ENCODE measurements around the gene CUX1. TPM values are rescaled to one million over a fixed set of nuclear protein-coding genes. Genes with fewer than 3 reads are reported as not detected.

Gene CUX1
- total and polyA plus RNA-seq, 2 of the 13 experiments (the other 11 are each of a cell fraction or from before 2014, with no cell fraction given): 13.7 to 14.9 TPM

DNA sequence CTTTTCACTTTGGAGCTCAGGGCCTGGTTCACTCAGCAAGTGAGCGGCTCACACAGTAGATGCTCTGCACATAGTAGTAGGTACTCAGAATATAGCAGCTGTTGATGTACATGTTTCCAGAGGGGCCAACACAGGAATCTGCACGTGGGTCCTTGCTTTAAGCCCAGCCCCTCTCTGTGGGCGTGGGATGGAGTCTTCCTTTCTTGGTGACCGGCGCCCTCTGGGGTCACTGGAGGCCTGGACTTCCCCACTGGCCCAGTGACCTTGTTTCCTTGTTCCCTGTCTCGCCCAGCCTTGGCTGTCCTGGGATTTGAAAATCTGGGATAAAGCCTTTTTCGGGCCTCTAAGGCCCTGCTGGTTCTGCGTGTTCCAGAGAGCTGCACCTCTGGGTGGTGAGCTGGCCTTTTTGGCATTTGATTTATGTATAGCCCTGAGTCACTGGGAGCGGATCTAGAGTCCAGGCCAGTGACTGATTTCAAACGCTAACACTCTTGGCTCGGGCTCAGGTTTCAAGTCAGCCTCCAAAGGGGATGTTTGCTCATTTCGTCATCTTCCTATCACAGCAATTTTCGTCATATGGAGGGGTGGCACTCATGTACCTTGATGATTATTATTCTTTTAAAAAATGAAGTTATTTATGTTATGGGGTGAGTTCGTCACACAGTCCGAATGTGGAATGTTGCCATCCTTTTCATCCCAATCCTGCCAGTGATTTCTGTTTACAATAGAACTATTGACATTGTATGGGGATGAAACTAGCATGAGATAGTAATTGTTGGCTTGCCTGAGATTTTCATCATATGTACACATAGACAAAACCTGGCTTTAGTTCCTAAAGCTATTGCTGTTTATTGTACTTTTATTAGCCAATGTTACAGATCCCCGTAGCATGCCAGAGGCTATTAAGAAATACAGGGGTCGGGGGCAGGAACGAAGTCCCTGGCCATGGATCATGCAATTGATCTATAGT, 65.5 kb downstream of the CUX1 start (continued):
- TF ChIP-seq, protein P1, sequence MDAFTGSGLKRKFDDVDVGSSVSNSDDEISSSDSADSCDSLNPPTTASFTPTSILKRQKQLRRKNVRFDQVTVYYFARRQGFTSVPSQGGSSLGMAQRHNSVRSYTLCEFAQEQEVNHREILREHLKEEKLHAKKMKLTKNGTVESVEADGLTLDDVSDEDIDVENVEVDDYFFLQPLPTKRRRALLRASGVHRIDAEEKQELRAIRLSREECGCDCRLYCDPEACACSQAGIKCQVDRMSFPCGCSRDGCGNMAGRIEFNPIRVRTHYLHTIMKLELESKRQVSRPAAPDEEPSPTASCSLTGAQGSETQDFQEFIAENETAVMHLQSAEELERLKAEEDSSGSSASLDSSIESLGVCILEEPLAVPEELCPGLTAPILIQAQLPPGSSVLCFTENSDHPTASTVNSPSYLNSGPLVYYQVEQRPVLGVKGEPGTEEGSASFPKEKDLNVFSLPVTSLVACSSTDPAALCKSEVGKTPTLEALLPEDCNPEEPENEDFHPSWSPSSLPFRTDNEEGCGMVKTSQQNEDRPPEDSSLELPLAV (CRISPR knock-in tag; conservative IDR thresholded peaks at IDR 0.05; ENCODE audit: low read depth): no peak
- peak; percentile 37 to 70; a peak in 3 of 4 replicates for TF ChIP-seq POLR2A (IDR thresholded peaks at IDR 0.05; ENCODE audit: insufficient read depth in 1 of 2, low read depth in 2 of 2, low read length in 2 of 2)
- TF ChIP-seq RBFOX2 (IDR thresholded peaks at IDR 0.05; ENCODE audit: low read depth, low read length): no peak
- TF ChIP-seq, protein P2, sequence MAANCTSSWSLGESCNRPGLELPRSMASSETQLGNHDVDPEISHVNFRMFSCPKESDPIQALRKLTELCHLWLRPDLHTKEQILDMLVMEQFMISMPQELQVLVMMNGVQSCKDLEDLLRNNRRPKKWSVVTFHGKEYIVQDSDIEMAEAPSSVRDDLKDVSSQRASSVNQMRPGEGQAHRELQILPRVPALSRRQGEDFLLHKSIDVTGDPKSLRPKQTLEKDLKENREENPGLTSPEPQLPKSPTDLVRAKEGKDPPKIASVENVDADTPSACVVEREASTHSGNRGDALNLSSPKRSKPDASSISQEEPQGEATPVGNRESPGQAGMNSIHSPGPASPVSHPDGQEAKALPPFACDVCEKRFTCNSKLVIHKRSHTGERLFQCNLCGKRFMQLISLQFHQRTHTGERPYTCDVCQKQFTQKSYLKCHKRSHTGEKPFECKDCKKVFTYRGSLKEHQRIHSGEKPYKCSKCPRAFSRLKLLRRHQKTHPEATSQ (CRISPR knock-in tag; IDR thresholded peaks at IDR 0.05; ENCODE audit: borderline replicate concordance): no peak
- TF ChIP-seq ZNF354B (CRISPR knock-in tag; IDR thresholded peaks at IDR 0.05): no peak
- peak; percentile 42; the same call in 1 of the 2 replicates for TF ChIP-seq TSC22D2 (CRISPR knock-in tag; IDR thresholded peaks at IDR 0.05; ENCODE audit: borderline replicate concordance)
- TF ChIP-seq STAT5B (CRISPR knock-in tag; IDR thresholded peaks at IDR 0.05): no peak
- no peak for TF ChIP-seq AGO1 (IDR thresholded peaks at IDR 0.05; ENCODE audit: low read depth, low read length, poor library complexity, severe bottlenecking)
- TF ChIP-seq KDM5B (CRISPR knock-in tag; IDR thresholded peaks at IDR 0.05; ENCODE audit: borderline replicate concordance): 0 out of 2 replicates have a peak, but pooled peaks have one; percentile 23
- TF ChIP-seq MED8 (CRISPR knock-in tag; IDR thresholded peaks at IDR 0.05; ENCODE audit: insufficient replicate concordance): no peak
- TF ChIP-seq ATF1 (CRISPR knock-in tag; IDR thresholded peaks at IDR 0.05): peak; percentile 79
- TF ChIP-seq KAT7 (CRISPR knock-in tag; IDR thresholded peaks at IDR 0.05; ENCODE audit: borderline replicate concordance): no peak
- TF ChIP-seq, protein P3, sequence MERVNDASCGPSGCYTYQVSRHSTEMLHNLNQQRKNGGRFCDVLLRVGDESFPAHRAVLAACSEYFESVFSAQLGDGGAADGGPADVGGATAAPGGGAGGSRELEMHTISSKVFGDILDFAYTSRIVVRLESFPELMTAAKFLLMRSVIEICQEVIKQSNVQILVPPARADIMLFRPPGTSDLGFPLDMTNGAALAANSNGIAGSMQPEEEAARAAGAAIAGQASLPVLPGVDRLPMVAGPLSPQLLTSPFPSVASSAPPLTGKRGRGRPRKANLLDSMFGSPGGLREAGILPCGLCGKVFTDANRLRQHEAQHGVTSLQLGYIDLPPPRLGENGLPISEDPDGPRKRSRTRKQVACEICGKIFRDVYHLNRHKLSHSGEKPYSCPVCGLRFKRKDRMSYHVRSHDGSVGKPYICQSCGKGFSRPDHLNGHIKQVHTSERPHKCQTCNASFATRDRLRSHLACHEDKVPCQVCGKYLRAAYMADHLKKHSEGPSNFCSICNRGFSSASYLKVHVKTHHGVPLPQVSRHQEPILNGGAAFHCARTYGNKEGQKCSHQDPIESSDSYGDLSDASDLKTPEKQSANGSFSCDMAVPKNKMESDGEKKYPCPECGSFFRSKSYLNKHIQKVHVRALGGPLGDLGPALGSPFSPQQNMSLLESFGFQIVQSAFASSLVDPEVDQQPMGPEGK (CRISPR knock-in tag; IDR thresholded peaks at IDR 0.05): peak; percentile 51; the same call in 1 of the 2 replicates
- peak; percentile 34; the same call in 1 of the 2 replicates for TF ChIP-seq GATAD1 (CRISPR knock-in tag; IDR thresholded peaks at IDR 0.05)
- no peak for TF ChIP-seq NFIB (CRISPR knock-in tag; IDR thresholded peaks at IDR 0.05; ENCODE audit: borderline replicate concordance)
- peak; percentile 67; the same call in 1 of the 2 replicates for TF ChIP-seq CHD4 (IDR thresholded peaks at IDR 0.05; ENCODE audit: borderline replicate concordance, low read length)
- TF ChIP-seq, protein P4, sequence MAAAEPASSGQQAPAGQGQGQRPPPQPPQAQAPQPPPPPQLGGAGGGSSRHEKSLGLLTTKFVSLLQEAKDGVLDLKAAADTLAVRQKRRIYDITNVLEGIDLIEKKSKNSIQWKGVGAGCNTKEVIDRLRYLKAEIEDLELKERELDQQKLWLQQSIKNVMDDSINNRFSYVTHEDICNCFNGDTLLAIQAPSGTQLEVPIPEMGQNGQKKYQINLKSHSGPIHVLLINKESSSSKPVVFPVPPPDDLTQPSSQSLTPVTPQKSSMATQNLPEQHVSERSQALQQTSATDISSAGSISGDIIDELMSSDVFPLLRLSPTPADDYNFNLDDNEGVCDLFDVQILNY (CRISPR knock-in tag; conservative IDR thresholded peaks at IDR 0.05): no peak
- peak; percentile 26; the same call in 1 of the 2 replicates for TF ChIP-seq ZBTB38 (CRISPR knock-in tag; IDR thresholded peaks at IDR 0.05)
- peak; percentile 95 for TF ChIP-seq ASH2L (IDR thresholded peaks at IDR 0.05; ENCODE audit: insufficient read length, low read depth, low read length)
- peak; percentile 95; the same call in 1 of the 2 replicates for TF ChIP-seq ZNF12 (CRISPR knock-in tag; IDR thresholded peaks at IDR 0.05)
- TF ChIP-seq, protein P5, sequence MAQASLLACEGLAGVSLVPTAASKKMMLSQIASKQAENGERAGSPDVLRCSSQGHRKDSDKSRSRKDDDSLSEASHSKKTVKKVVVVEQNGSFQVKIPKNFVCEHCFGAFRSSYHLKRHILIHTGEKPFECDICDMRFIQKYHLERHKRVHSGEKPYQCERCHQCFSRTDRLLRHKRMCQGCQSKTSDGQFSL (CRISPR knock-in tag; IDR thresholded peaks at IDR 0.05): no peak
- TF ChIP-seq ZNF230 (CRISPR knock-in tag; IDR thresholded peaks at IDR 0.05): no peak; the same call in 1 of the 2 replicates
- TF ChIP-seq ARNT (IDR thresholded peaks at IDR 0.05): no peak
